ENCODE results near the gene EHD3.

Gene EHD3

DNA sequence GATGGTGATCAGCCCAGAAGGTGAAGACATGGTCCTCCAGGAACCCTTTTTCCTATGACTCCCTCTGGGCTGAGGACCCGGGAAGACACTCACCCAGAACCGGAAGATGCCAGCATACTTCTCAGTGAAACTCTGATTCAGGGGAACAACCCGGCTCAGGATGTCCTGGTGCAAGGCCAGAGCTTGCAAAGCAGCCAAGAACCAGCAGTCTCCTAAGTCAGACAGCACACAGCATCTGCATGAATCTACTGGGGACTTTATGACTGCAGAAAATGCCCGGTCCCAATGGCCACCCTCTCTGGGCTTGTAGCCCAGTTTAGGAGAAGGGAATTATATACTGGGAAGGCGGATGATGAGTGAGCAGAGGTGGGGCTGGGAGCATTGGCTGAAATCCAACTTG, 31.9 kb upstream of the EHD3 start:
- H3K4me3 Mint-ChIP-seq: no peak overlapping the region

DNA sequence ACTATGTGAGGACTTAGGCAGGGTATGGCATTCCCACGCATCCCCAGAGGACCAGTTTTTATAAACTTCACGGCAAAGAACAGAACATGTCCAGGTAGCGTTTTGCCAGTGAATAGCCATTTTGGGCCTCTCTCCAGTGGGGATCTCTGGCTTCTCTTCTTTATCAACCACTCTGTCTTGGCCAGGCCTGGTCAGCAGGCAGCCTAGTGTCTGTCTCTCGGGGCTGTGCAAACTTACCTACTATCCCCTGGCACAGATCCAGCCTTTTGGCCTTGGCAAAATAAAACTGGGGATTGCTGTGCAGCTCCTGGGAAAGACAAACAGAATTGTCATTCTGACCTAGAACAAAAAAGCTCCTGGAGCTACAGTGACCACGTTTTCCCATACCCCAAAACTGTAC, 31.1 kb upstream of the EHD3 start:
- H3K4me1 Mint-ChIP-seq (ENCODE audit: low read depth): no peaks in the 10 kb centered on the region
- H3K27me3 Mint-ChIP-seq: no peaks in the 10 kb centered on the region
- intact Hi-C loops (cut with micrococcal nuclease): no loop called here
- H3K4me3 Mint-ChIP-seq: no peak overlapping the region
- no peaks in the 10 kb centered on the region for H3K9me3 Mint-ChIP-seq
- H3K27ac Mint-ChIP-seq: no peak overlapping the region
- H3K36me3 Mint-ChIP-seq (ENCODE audit: low read depth): no peaks in the 10 kb centered on the region

More for the DNA sequence above, 31.9 kb upstream of the EHD3 start:
- Mint-ChIP-seq H3K36me3 (ENCODE audit: low read depth) (no peaks in the 10 kb centered on the region), H3K4me1 (ENCODE audit: low read depth) (no peaks in the 10 kb centered on the region), H3K27ac (no peak overlapping the region), H3K9me3 (no peaks in the 10 kb centered on the region), H3K27me3 (no peaks in the 10 kb centered on the region)
- intact Hi-C loops (cut with micrococcal nuclease): no loop called here

GRCh38 chr2:31203916-31204315, 30.0 kb upstream of the EHD3 start:
- H3K4me3 Mint-ChIP-seq: no peak overlapping the region
- H3K4me1 Mint-ChIP-seq (ENCODE audit: low read depth): no peaks in the 10 kb centered on the region
- H3K27ac Mint-ChIP-seq: no peak overlapping the region
- intact Hi-C loops (cut with micrococcal nuclease): no loop called here
- no peaks in the 10 kb centered on the region for H3K9me3 Mint-ChIP-seq
- no peaks in the 10 kb centered on the region for H3K36me3 Mint-ChIP-seq (ENCODE audit: low read depth)
- H3K27me3 Mint-ChIP-seq: no peaks in the 10 kb centered on the region

GRCh38 chr2:31204783-31205182, 29.2 kb upstream of the EHD3 start:
- intact Hi-C loops (cut with micrococcal nuclease): no loop called here
- Mint-ChIP-seq H3K9me3 (no peaks in the 10 kb centered on the region), H3K4me1 (ENCODE audit: low read depth) (no peaks in the 10 kb centered on the region), H3K27me3 (no peaks in the 10 kb centered on the region), H3K27ac (no peak overlapping the region), H3K36me3 (ENCODE audit: low read depth) (no peaks in the 10 kb centered on the region), H3K4me3 (no peak overlapping the region)

DNA sequence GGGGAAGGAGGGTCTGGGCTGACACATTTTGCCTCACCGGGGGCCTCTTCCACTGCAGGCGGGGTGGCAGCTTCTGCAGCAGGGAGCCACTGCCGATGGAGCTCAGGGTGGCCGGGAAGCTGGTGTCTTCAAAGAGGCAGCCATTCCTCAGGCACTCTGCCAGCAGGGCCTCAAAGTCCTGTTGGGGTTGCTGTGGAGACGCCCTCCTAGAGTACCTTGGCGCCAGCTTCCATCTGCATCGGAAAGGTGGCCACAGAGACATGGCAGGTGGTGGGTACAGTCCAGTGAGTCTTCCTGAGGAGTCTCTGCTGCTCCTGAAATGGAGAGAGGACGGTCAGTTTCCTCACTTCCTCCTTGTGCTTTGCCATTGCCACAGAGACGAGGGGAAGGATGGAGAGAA, 28.8 kb upstream of the EHD3 start:
- H3K4me3 Mint-ChIP-seq: no peak overlapping the region
- H3K9me3 Mint-ChIP-seq: no peaks in the 10 kb centered on the region
- no peaks in the 10 kb centered on the region for H3K27me3 Mint-ChIP-seq
- intact Hi-C loops (cut with micrococcal nuclease): no loop called here
- no peaks in the 10 kb centered on the region for H3K4me1 Mint-ChIP-seq (ENCODE audit: low read depth)
- H3K36me3 Mint-ChIP-seq (ENCODE audit: low read depth): no peaks in the 10 kb centered on the region
- H3K27ac Mint-ChIP-seq: no peak overlapping the region

DNA sequence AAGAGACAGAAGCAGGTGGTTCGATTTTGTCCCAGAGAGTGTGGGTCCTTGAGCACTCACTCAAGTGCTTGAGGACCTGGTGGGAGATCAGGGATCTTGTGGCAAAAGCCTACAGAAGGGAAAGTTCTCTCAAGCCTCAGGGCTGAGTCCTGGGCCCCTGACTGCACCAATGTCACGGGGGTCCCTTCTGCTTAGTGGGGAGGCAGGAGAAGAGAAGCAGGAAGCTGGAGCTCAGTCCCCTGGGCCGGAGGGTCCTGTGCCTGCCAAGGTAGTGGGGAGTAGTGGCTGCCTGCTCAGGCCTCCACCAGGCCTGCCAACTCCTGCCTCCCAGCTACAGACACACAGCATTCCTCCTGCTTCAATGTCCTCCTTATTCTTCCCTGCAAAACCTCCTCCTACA, 28.3 kb upstream of the EHD3 start:
- Mint-ChIP-seq H3K36me3 (ENCODE audit: low read depth) (no peaks in the 10 kb centered on the region), H3K27me3 (no peaks in the 10 kb centered on the region), H3K4me1 (ENCODE audit: low read depth) (no peaks in the 10 kb centered on the region), H3K9me3 (no peaks in the 10 kb centered on the region), H3K4me3 (no peak overlapping the region), H3K27ac (no peak overlapping the region)
- intact Hi-C loops (cut with micrococcal nuclease): no loop called here

DNA sequence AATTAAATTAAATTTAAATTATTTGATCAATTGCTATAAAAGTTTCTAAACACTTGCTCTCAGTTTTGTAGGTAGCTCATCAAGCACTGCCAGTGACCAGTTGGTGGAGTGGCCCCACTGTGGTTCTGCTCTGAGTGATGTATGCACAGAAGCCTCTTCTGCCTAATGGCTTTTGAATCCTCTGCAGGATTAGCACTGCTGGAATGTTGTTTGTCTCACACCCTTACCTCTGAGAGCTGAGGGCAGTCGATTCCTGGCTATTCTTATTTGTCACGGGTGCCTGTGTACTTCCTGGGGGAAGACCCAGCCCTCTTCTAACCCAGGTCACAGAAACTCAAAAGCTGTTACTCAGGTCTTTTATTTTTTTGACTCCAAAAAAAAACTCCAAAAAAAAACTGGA, 26.2 kb upstream of the EHD3 start:
- Mint-ChIP-seq H3K36me3 (ENCODE audit: low read depth) (no peaks in the 10 kb centered on the region), H3K4me1 (ENCODE audit: low read depth) (no peaks in the 10 kb centered on the region), H3K27ac (no peak overlapping the region), H3K27me3 (no peaks in the 10 kb centered on the region), H3K4me3 (no peak overlapping the region), H3K9me3 (no peaks in the 10 kb centered on the region)
- intact Hi-C loops (cut with micrococcal nuclease): no loop called here

GRCh38 chr2:31208240-31208639, 25.7 kb upstream of the EHD3 start:
- Mint-ChIP-seq H3K36me3 (ENCODE audit: low read depth) (no peaks in the 10 kb centered on the region), H3K4me1 (ENCODE audit: low read depth) (no peaks in the 10 kb centered on the region), H3K9me3 (no peaks in the 10 kb centered on the region), H3K4me3 (no peak overlapping the region), H3K27ac (no peak overlapping the region), H3K27me3 (no peaks in the 10 kb centered on the region)
- intact Hi-C loops (cut with micrococcal nuclease): no loop called here

DNA sequence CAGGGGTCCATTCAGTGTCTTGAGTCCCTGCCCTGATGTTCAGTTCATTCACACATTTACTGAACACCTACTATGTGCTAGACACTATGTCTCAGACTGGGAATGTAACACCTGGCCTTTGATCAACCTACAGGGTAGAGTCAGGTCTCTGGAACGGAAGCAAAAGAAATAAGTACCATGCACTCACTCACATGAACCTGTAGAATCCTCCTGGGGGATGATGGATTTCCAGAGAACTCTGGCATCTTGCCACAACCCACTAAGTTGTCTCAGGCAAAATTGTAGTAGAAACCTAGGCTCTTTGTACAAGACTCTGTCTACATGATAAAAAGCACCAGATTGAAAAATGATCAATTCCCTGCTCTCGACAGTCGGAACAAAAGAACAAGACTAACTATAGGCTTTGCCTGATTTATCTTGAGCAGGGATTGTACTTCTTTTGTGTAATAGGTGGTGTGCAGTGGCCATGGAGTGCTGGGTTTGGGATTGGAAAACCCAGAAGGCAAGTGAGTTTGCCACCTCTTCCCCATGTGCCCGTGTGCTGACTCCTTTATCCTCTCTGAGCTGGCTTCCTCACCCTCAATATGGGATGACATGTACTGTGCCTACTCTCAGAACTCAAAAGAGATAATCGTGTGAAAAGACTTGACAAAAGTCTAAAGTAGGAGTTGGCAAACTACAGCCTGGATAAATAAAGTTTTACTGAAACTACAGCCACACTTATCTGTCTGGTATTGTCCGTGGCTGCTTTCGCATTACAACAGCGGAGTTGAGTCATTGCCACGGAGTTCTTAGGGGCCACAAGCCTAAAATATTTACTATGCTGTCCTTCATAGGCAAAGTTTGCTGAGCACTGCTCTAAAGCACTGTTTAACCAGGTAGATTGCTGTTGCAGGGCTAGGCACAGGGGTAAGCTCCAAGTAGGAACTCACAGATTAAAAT, 21.0 kb upstream of the EHD3 start:
- Mint-ChIP-seq H3K36me3 (ENCODE audit: low read depth) (no peaks in the 10 kb centered on the region), H3K27ac (no peak overlapping the region), H3K9me3 (no peaks in the 10 kb centered on the region), H3K4me3 (no peak overlapping the region), H3K27me3 (no peaks in the 10 kb centered on the region), H3K4me1 (ENCODE audit: low read depth) (peaks cover 9% of the 10 kb centered on the region)
- intact Hi-C loops (cut with micrococcal nuclease): no loop called here

- Mint-ChIP-seq H3K4me1 (ENCODE audit: low read depth) (peaks cover 13% of the 10 kb centered on the region), H3K27ac (no peak overlapping the region), H3K4me3 (no peak overlapping the region), H3K36me3 (ENCODE audit: low read depth) (no peaks in the 10 kb centered on the region), H3K27me3 (no peaks in the 10 kb centered on the region), H3K9me3 (no peaks in the 10 kb centered on the region)
- intact Hi-C loops (cut with micrococcal nuclease): no loop called here
These were observed 20.1 kb upstream of the EHD3 start for GRCh38 chr2:31213601-31214443.

- H3K4me3 Mint-ChIP-seq: no peak overlapping the region
- intact Hi-C loops (cut with micrococcal nuclease): no loop called here
- no peaks in the 10 kb centered on the region for H3K36me3 Mint-ChIP-seq (ENCODE audit: low read depth)
- no peak overlapping the region for H3K27ac Mint-ChIP-seq
- H3K27me3 Mint-ChIP-seq: no peaks in the 10 kb centered on the region
- no peaks in the 10 kb centered on the region for H3K9me3 Mint-ChIP-seq
- H3K4me1 Mint-ChIP-seq (ENCODE audit: low read depth): peaks cover 19% of the 10 kb centered on the region
These were observed 19.5 kb upstream of the EHD3 start for GRCh38 chr2:31214444-31214915.

- no peaks in the 10 kb centered on the region for H3K36me3 Mint-ChIP-seq (ENCODE audit: low read depth)
- H3K4me3 Mint-ChIP-seq: no peak overlapping the region
- intact Hi-C loops (cut with micrococcal nuclease): no loop called here
- H3K27me3 Mint-ChIP-seq: no peaks in the 10 kb centered on the region
- no peaks in the 10 kb centered on the region for H3K9me3 Mint-ChIP-seq
- peaks cover 34% of the 10 kb centered on the region for H3K4me1 Mint-ChIP-seq (ENCODE audit: low read depth)
- no peak overlapping the region for H3K27ac Mint-ChIP-seq
These were observed 17.2 kb upstream of the EHD3 start for GRCh38 chr2:31216734-31217133.

- H3K36me3 Mint-ChIP-seq (ENCODE audit: low read depth): no peaks in the 10 kb centered on the region
These were observed 16.3 kb upstream of the EHD3 start, which contains the start of gene CAPN14 for GRCh38 chr2:31217465-31218200. TSS of gene CAPN14 (minus strand) at chr2:31217515. CDS start at chr2:31205447, 12,068 bp downstream.

More at GRCh38 chr2:31217465-31218200, 16.3 kb upstream of the EHD3 start, which contains the start of gene CAPN14:
- Mint-ChIP-seq H3K27me3 (no peaks in the 10 kb centered on the region), H3K9me3 (no peaks in the 10 kb centered on the region), H3K4me3 (no peak within 1 kb of the TSS), H3K27ac (no peak within 1 kb of the TSS), H3K4me1 (ENCODE audit: low read depth) (peaks cover 42% of the 10 kb centered on the region)
- intact Hi-C loops (cut with micrococcal nuclease): no loop called here
